ENCODE measurements around the gene BDH1. TPM values are rescaled to one million over a fixed set of nuclear protein-coding genes. Genes with fewer than 3 reads are reported as not detected.

The BDH1 gene
- total and polyA plus RNA-seq, 2 experiments from 2014 or later = 61.8 to 62.9 TPM

- H3K4me3 ChIP-seq = no peak overlapping the region
- peak overlapping the region; percentile 72 for H3K27ac ChIP-seq
- peaks cover 52% of the 10 kb centered on the region for H3K79me2 ChIP-seq
- H4K20me1 ChIP-seq (ENCODE audit: insufficient read depth, poor library complexity, severe bottlenecking) = no peaks in the 10 kb centered on the region
- H3K4me1 ChIP-seq (ENCODE audit: insufficient read depth) = peaks cover 7% of the 10 kb centered on the region
- DNase-seq (ENCODE audit: low spot score) = peak; percentile 80
- H3K4me2 ChIP-seq = peak overlapping the region; percentile 63
- no peaks in the 10 kb centered on the region for H3K9me3 ChIP-seq (ENCODE audit: low read depth)
- H3K27me3 ChIP-seq = no peaks in the 10 kb centered on the region
- WGBS (ENCODE audit: low lambda C conversion rate, missing lambda C conversion rate) = 26% methylated on average over 11 of the region's 11 CpGs
- no peak for TF ChIP-seq EZH2phosphoT487 (IDR thresholded peaks at IDR 0.05; ENCODE audit: low read depth, severe bottlenecking, unreplicated experiment)
- peak; percentile 52 for TF ChIP-seq CTCF (IDR thresholded peaks at IDR 0.05; ENCODE audit: poor library complexity)
- no peak for TF ChIP-seq EZH2 (IDR thresholded peaks at IDR 0.05; ENCODE audit: borderline replicate concordance)
- no peaks in the 10 kb centered on the region for H3K36me3 ChIP-seq (replicated peaks; ENCODE audit: insufficient read depth, low read depth)
- no peaks in the 10 kb centered on the region for H3K9me2 ChIP-seq (replicated peaks; ENCODE audit: insufficient read depth)
- H2AFZ ChIP-seq = peak overlapping the region; percentile 14
These were observed 8.3 kb downstream of the BDH1 start for GRCh38 chr3:197547306-197548011.

GRCh38 chr3:197546307-197547085 is 9.3 kb downstream of the BDH1 start:
- H3K27ac ChIP-seq = peak overlapping the region; percentile 72
- H3K9me2 ChIP-seq (replicated peaks; ENCODE audit: insufficient read depth) = no peaks in the 10 kb centered on the region
- H3K79me2 ChIP-seq = peaks cover 43% of the 10 kb centered on the region
- no peak for TF ChIP-seq CTCF (IDR thresholded peaks at IDR 0.05; ENCODE audit: poor library complexity)
- no peak for TF ChIP-seq EZH2phosphoT487 (IDR thresholded peaks at IDR 0.05; ENCODE audit: low read depth, severe bottlenecking, unreplicated experiment)
- no peak for TF ChIP-seq EZH2 (IDR thresholded peaks at IDR 0.05; ENCODE audit: borderline replicate concordance)
- H3K27me3 ChIP-seq = no peaks in the 10 kb centered on the region
- peak overlapping the region; percentile 63 for H3K4me2 ChIP-seq
- H2AFZ ChIP-seq = no peak overlapping the region
- H3K4me1 ChIP-seq (ENCODE audit: insufficient read depth) = peaks cover 12% of the 10 kb centered on the region
- no peak overlapping the region for H3K4me3 ChIP-seq
- WGBS (ENCODE audit: low lambda C conversion rate, missing lambda C conversion rate) = 95% methylated on average over 10 of the region's 10 CpGs
- H3K9me3 ChIP-seq (ENCODE audit: low read depth) = no peaks in the 10 kb centered on the region
- no peaks in the 10 kb centered on the region for H4K20me1 ChIP-seq (ENCODE audit: insufficient read depth, poor library complexity, severe bottlenecking)
- no peak for DNase-seq (ENCODE audit: low spot score)
- no peaks in the 10 kb centered on the region for H3K36me3 ChIP-seq (replicated peaks; ENCODE audit: insufficient read depth, low read depth)

GRCh38 chr3:197545571-197545970 is 10.2 kb downstream of the BDH1 start:
- Histone ChIP-seq H3K9me2 (replicated peaks; ENCODE audit: insufficient read depth) (no peaks in the 10 kb centered on the region), H3K4me3 (no peak overlapping the region), H3K27me3 (no peaks in the 10 kb centered on the region), H3K36me3 (replicated peaks; ENCODE audit: insufficient read depth, low read depth) (no peaks in the 10 kb centered on the region), H3K79me2 (peaks cover 33% of the 10 kb centered on the region), H4K20me1 (ENCODE audit: insufficient read depth, poor library complexity, severe bottlenecking) (no peaks in the 10 kb centered on the region), H3K27ac (no peak overlapping the region), H3K4me2 (no peak overlapping the region), H3K9me3 (ENCODE audit: low read depth) (no peaks in the 10 kb centered on the region), H3K4me1 (ENCODE audit: insufficient read depth) (peaks cover 15% of the 10 kb centered on the region), H2AFZ (no peak overlapping the region)
- TF ChIP-seq CTCF (IDR thresholded peaks at IDR 0.05; ENCODE audit: poor library complexity) (no peak), EZH2phosphoT487 (IDR thresholded peaks at IDR 0.05; ENCODE audit: low read depth, severe bottlenecking, unreplicated experiment) (no peak), EZH2 (IDR thresholded peaks at IDR 0.05; ENCODE audit: borderline replicate concordance) (no peak)
- WGBS (ENCODE audit: low lambda C conversion rate, missing lambda C conversion rate) = 91% methylated on average over 5 of the region's 5 CpGs
- DNase-seq (ENCODE audit: low spot score) = no peak

Data from hepatocyte (in vitro differentiated cells).